Prostate gland (tissue), 2 donors: ENCODE results near the gene MYO7B. TPM values are rescaled to one million over a fixed set of nuclear protein-coding genes. Genes with fewer than 3 reads are reported as not detected.

Source experiments
- DNase-seq: peaks from one replicate; pipeline ENCODE4 v3.0.0-alpha.2; 2019; ENCODE audit warnings: low spot score
- H3K27ac ChIP-seq, 2 donors: fragments of 200-600 bp; sonication (generic); 2 replicates each; pipeline ENCODE4 v1.5.1; 2017 to 2019
- H3K27me3 ChIP-seq: fragments of 200-600 bp; sonication (generic); replicated peaks from 2 replicates; pipeline ENCODE4 v1.5.1; 2019; ENCODE audit not compliant: insufficient read depth
- H3K36me3 ChIP-seq, 2 donors: fragments of 200-600 bp; sonication (generic); 1 replicate in 1 of 2; 2 replicates in 1 of 2; pipeline versions ENCODE4 v1.5.1 to v1.8.1; 2017 to 2019
- H3K4me1 ChIP-seq: fragments of 200-600 bp; sonication (generic); replicated peaks from 2 replicates; pipeline ENCODE4 v1.5.1; 2019
- H3K4me3 ChIP-seq, 2 donors: fragments of 200-600 bp; sonication (generic); 2 replicates each; pipeline ENCODE4 v1.5.1; 2017 to 2019
- H3K9me3 ChIP-seq: fragments of 200-600 bp; sonication (generic); 2 replicates; pipeline ENCODE4 v1.5.1; 2017
- CTCF ChIP-seq, 4 experiments: fragments of 200-600 bp in 2 of 4; fragments of 450-650 bp in 2 of 4; sonication (generic) in 2 of 4; IDR thresholded peaks; 1 replicate in 3 of 4; 2 replicates in 1 of 4; pipeline ENCODE4 v1.5.1; 2016 to 2019; ENCODE audit warnings: antibody characterized with exemption in 4 of 4, mild to moderate bottlenecking in 2 of 4, moderate library complexity in 2 of 4
- POLR2A ChIP-seq: fragments of 450-650 bp; IDR thresholded peaks from one replicate; pipeline ENCODE4 v1.6.1; 2016; ENCODE audit warnings: antibody characterized with exemption, mild to moderate bottlenecking
- POLR2AphosphoS5 ChIP-seq: sonication (generic); formaldehyde crosslinking; IDR thresholded peaks from one replicate; pipeline ENCODE4 v1.6.1; 2017; ENCODE audit warnings: antibody characterized with exemption
- WGBS: methylation state at CpG from one replicate; pipeline ENCODE4 v1.1.5; 2018; 5-methylcytosine and 5-hydroxymethylcytosine counted together
- intact Hi-C: fragments of 100-400 bp; cut with DNase I; formaldehyde crosslinking; loops from one replicate; pipeline ENCODE4 v1.14.2; 2022
- total RNA-seq, 2 donors: library from RNA; depleted of rRNA; stranded (reverse); fragments of >200 nt; gene quantifications; one replicate each; pipeline ENCODE4 v1.1.0, GENCODE V29; 2016

Gene MYO7B
- total RNA-seq, 2 donors from 2014 or later = 1.4 TPM; not detected in 1

GRCh38 chr2:127619877-127620705 lies 84.6 kb downstream of the MYO7B start:
- H3K27me3 ChIP-seq = no peaks in the 10 kb centered on the region
- H3K4me1 ChIP-seq = no peaks in the 10 kb centered on the region
- H3K36me3 ChIP-seq = no peaks in the 10 kb centered on the region
- no peaks in the 10 kb centered on the region for H3K9me3 ChIP-seq
- H3K4me3 ChIP-seq = no peak overlapping the region
- no peak for DNase-seq
- no peak overlapping the region for H3K27ac ChIP-seq
- TF ChIP-seq POLR2AphosphoS5 = no peak
- no peak for TF ChIP-seq POLR2A
- no peak for TF ChIP-seq CTCF (IDR thresholded peaks at IDR 0.05)
- WGBS = 72% methylated on average over 16 of the region's 16 CpGs
- intact Hi-C loops = no loop called here

GRCh38 chr2:127620866-127621265 lies 85.4 kb downstream of the MYO7B start:
- Histone ChIP-seq H3K4me3 (no peak overlapping the region), H3K9me3 (no peaks in the 10 kb centered on the region), H3K27me3 (no peaks in the 10 kb centered on the region), H3K27ac (no peak overlapping the region), H3K36me3 (no peaks in the 10 kb centered on the region), H3K4me1 (no peaks in the 10 kb centered on the region)
- no peak for DNase-seq
- no peak for TF ChIP-seq CTCF (IDR thresholded peaks at IDR 0.05)
- TF ChIP-seq POLR2A = no peak
- no peak for TF ChIP-seq POLR2AphosphoS5
- intact Hi-C loops = no loop called here
- WGBS = 72% methylated on average over 3 of the region's 3 CpGs

- no peak overlapping the region for H3K27ac ChIP-seq
- H3K4me3 ChIP-seq = no peak overlapping the region
- DNase-seq = no peak
- no peaks in the 10 kb centered on the region for H3K36me3 ChIP-seq
- H3K4me1 ChIP-seq = no peaks in the 10 kb centered on the region
- intact Hi-C loops = no loop called here
- no peaks in the 10 kb centered on the region for H3K27me3 ChIP-seq
- WGBS = 94% methylated on average over 15 of the region's 15 CpGs
- TF ChIP-seq POLR2A (no peak), CTCF (IDR thresholded peaks at IDR 0.05) (no peak), POLR2AphosphoS5 (no peak)
- no peaks in the 10 kb centered on the region for H3K9me3 ChIP-seq
Observed at GRCh38 chr2:127621981-127622431, 86.5 kb downstream of the MYO7B start.

GRCh38 chr2:127622561-127623387 lies 87.3 kb downstream of the MYO7B start:
- no peak overlapping the region for H3K27ac ChIP-seq
- DNase-seq = no peak
- H3K4me1 ChIP-seq = no peaks in the 10 kb centered on the region
- no peak for TF ChIP-seq POLR2AphosphoS5
- TF ChIP-seq CTCF (IDR thresholded peaks at IDR 0.05) = no peak
- TF ChIP-seq POLR2A = no peak
- H3K9me3 ChIP-seq = no peaks in the 10 kb centered on the region
- no peak overlapping the region for H3K4me3 ChIP-seq
- H3K27me3 ChIP-seq = no peaks in the 10 kb centered on the region
- intact Hi-C loops = no loop called here
- WGBS = 90% methylated on average over 21 of the region's 21 CpGs
- no peaks in the 10 kb centered on the region for H3K36me3 ChIP-seq
